Stimulated activated CD4-positive, alpha-beta T cell treated with anti-CD3 and anti-CD28 coated beads, Interleukin-15, amount 100 ng/mL, for 1 hour (primary cell): ENCODE results near the gene ZNF30.
"Not testable (repeated sequence)": the region's sequence is repeated elsewhere in the genome, so short reads cannot be mapped to it uniquely, and the experiment has no call there.

Experiments
- DNase-seq, 2 donors: peaks; one replicate each; pipeline ENCODE4 v3.0.0-alpha.2; 2020; ENCODE audit warnings: low read depth in 1 of 2, low spot score in 1 of 2

ZNF30 gene

GRCh38 chr19:34960103-34960805 is 33.6 kb downstream of the ZNF30 start:
- no peak for DNase-seq

GRCh38 chr19:34960940-34961679 is 34.4 kb downstream of the ZNF30 start:
- no peak for DNase-seq

- DNase-seq = no peak
These were observed 35.3 kb downstream of the ZNF30 start for GRCh38 chr19:34961775-34962686.

- DNase-seq = no peak
These were observed 36.2 kb downstream of the ZNF30 start for GRCh38 chr19:34962687-34963572.

GRCh38 chr19:34963573-34964406 is 37.1 kb downstream of the ZNF30 start, which contains the start of gene ZNF792:
Gene ZNF792 (minus strand): TSS chr19:34964229. CDS start chr19:34963662, 567 bp downstream.
- DNase-seq = peak in 1 of 2 donors; percentile 29

GRCh38 chr19:34964598-34964997 is 37.9 kb downstream of the ZNF30 start:
- DNase-seq = no peak

- not testable (repeated sequence) for DNase-seq
These were observed 38.8 kb downstream of the ZNF30 start for GRCh38 chr19:34965505-34965904.

- no peak for DNase-seq
These were observed 40.8 kb downstream of the ZNF30 start for GRCh38 chr19:34967551-34967950.

GRCh38 chr19:34969721-34970120 is 43.0 kb downstream of the ZNF30 start:
- no peak for DNase-seq

GRCh38 chr19:34970185-34970780 is 43.6 kb downstream of the ZNF30 start:
- not testable (repeated sequence) for DNase-seq

- DNase-seq = no peak
These were observed 45.5 kb downstream of the ZNF30 start for GRCh38 chr19:34972163-34972705.

GRCh38 chr19:34974646-34975045 is 47.9 kb downstream of the ZNF30 start:
- no peak for DNase-seq

- no peak for DNase-seq
These were observed 48.4 kb downstream of the ZNF30 start for GRCh38 chr19:34975056-34975455.

- no peak for DNase-seq
These were observed 49.9 kb downstream of the ZNF30 start for GRCh38 chr19:34976611-34977010.

- no peak for DNase-seq
These were observed 53.3 kb downstream of the ZNF30 start for GRCh38 chr19:34979819-34980640.

GRCh38 chr19:34982275-34982674 is 55.6 kb downstream of the ZNF30 start:
- DNase-seq = no peak

GRCh38 chr19:34983786-34984185 is 57.1 kb downstream of the ZNF30 start:
- DNase-seq = no peak

- DNase-seq = no peak
These were observed 57.6 kb downstream of the ZNF30 start for GRCh38 chr19:34984287-34984686.
